Measurements from ENCODE around the gene DHX58. TPM values are rescaled to one million over a fixed set of nuclear protein-coding genes. Genes with fewer than 3 reads are reported as not detected.

DHX58 gene
- total RNA-seq, 1 donor from 2014 or later = 2.3 TPM

DNA sequence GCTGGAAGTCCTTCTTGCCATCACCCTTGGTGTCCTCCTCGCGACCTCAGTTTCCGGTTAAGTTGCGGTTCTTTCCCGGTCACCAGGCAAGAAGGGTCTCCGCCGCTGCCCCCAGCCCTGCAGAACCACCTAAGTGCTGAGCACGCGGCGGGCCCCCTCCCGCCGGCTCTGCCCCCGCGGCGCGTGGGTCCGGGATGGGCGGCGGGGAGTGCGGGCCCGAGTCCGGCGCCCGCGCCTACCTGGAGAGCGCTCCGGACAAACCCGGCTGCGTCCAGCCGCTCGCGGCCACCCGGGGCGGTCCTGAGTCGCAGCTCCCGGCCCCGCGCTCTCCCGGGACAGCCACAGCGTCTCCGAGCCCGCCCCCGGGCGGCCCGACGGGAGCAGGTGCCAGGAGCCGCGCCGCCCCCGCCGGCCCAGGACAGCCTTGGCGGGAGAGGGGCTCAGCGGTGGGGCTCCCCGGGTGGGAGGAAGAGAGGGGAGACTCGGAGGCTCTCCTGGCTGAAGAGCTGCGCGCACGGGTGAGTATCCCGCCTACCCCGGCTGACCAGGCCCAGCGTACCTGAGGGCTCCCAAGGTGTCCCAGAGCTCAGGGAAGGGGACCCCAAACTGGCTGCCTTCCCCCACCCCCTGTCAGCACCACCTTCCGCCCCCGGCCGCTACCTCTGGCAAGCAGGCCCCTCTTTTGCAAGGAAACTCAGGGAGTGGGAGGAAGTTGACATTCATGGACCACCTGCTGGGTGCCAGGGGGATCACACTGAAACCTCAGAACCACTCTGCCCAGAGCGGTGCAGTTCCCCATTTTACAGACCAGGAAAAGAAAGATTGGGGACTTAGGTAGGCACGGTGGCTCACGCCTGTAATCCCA, 40.0 kb downstream of the DHX58 start:
- Mint-ChIP-seq H3K27ac (ENCODE audit: unreplicated experiment) (no peak overlapping the region), H3K36me3 (ENCODE audit: unreplicated experiment) (no peaks in the 10 kb centered on the region), H3K9me3 (ENCODE audit: unreplicated experiment) (no peaks in the 10 kb centered on the region), H3K27me3 (ENCODE audit: unreplicated experiment) (peaks cover 23% of the 10 kb centered on the region), H3K4me1 (ENCODE audit: unreplicated experiment) (peaks cover 3% of the 10 kb centered on the region), H3K4me3 (ENCODE audit: unreplicated experiment) (no peak overlapping the region)
- no peak for DNase-seq (ENCODE audit: extremely low spot score, unreplicated experiment)
- TF ChIP-seq CTCF (IDR thresholded peaks at IDR 0.05) = no peak

DNA sequence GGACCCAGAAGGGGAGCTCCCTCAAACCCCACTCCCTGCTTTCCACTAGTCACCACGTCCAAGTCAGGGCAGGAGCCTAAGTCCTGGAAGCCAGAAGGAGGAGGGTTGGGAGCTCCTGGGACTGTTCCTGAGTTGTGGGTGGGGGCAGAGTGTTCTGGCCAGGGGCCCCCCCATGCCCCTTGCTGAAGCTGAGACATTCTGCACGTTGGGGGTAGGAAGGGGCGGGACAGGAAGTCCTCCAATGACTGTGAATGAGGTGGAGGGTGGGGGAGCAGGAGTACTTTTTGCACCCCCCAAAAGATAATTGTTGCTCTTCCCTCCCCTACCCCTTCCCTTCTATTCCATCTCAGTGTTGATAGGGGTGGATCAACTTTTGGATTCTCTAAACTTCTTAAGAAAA, 40.7 kb downstream of the DHX58 start:
- no peak overlapping the region for H3K27ac Mint-ChIP-seq (ENCODE audit: unreplicated experiment)
- H3K4me3 Mint-ChIP-seq (ENCODE audit: unreplicated experiment) = peak overlapping the region; percentile 14
- no peaks in the 10 kb centered on the region for H3K36me3 Mint-ChIP-seq (ENCODE audit: unreplicated experiment)
- H3K9me3 Mint-ChIP-seq (ENCODE audit: unreplicated experiment) = no peaks in the 10 kb centered on the region
- H3K27me3 Mint-ChIP-seq (ENCODE audit: unreplicated experiment) = peaks cover 23% of the 10 kb centered on the region
- peaks cover 3% of the 10 kb centered on the region for H3K4me1 Mint-ChIP-seq (ENCODE audit: unreplicated experiment)
- no peak for DNase-seq (ENCODE audit: extremely low spot score, unreplicated experiment)
- TF ChIP-seq CTCF (IDR thresholded peaks at IDR 0.05) = no peak

DNA sequence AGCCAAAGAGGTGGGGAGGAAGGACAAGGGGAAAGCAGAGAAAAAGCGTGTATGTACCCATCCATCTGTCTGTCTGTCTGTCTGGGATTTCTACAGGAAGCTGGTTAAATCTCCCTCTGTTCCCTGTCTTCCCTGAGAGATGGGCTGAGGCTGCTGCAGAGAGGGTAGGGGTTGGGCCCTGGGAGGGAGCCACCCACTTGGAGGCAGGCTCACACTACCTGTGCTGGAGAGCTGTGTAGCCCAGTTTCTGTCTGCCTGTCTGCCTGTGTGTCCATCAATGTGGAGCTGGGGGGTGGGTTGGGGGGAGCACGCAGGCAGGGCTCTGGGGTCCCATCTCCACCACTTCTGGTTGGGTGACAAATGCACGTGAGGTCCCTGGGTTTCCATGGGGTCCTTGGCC, 43.5 kb downstream of the DHX58 start:
- Mint-ChIP-seq H3K27ac (ENCODE audit: unreplicated experiment) (no peak overlapping the region), H3K9me3 (ENCODE audit: unreplicated experiment) (no peaks in the 10 kb centered on the region), H3K36me3 (ENCODE audit: unreplicated experiment) (no peaks in the 10 kb centered on the region), H3K4me3 (ENCODE audit: unreplicated experiment) (no peak overlapping the region), H3K27me3 (ENCODE audit: unreplicated experiment) (peaks cover 22% of the 10 kb centered on the region), H3K4me1 (ENCODE audit: unreplicated experiment) (peaks cover 3% of the 10 kb centered on the region)
- no peak for TF ChIP-seq CTCF (IDR thresholded peaks at IDR 0.05)
- DNase-seq (ENCODE audit: extremely low spot score, unreplicated experiment) = no peak

- Mint-ChIP-seq H3K27ac (ENCODE audit: unreplicated experiment) (no peak overlapping the region), H3K27me3 (ENCODE audit: unreplicated experiment) (peaks cover 10% of the 10 kb centered on the region), H3K4me1 (ENCODE audit: unreplicated experiment) (peaks cover 4% of the 10 kb centered on the region), H3K4me3 (ENCODE audit: unreplicated experiment) (no peak overlapping the region), H3K9me3 (ENCODE audit: unreplicated experiment) (no peaks in the 10 kb centered on the region), H3K36me3 (ENCODE audit: unreplicated experiment) (no peaks in the 10 kb centered on the region)
- DNase-seq (ENCODE audit: extremely low spot score, unreplicated experiment) = no peak
- peak; percentile 80 for TF ChIP-seq CTCF (IDR thresholded peaks at IDR 0.05)
Measured at GRCh38 chr17:42067371-42068091, 45.0 kb downstream of the DHX58 start.

DNA sequence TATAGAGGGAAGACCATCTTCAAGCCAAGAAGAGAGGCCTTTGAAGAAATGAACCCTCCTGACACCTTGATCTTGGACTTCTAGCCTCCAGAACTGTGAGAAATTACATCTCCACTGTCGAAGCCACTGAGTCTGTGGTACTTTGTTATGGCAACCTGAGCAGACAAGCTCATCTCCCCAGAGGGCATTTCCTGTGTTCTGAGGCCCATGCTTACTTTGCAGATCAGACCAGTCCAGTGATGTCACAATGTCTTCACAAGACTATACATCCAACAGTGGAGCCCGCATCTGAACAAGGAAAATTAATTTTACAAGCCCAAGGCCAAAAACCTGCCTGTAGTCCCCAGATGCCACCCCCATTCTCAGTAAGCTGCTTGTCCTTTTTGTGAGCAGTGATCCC, 47.3 kb downstream of the DHX58 start:
- no peaks in the 10 kb centered on the region for H3K27me3 Mint-ChIP-seq (ENCODE audit: unreplicated experiment)
- no peak overlapping the region for H3K27ac Mint-ChIP-seq (ENCODE audit: unreplicated experiment)
- no peaks in the 10 kb centered on the region for H3K36me3 Mint-ChIP-seq (ENCODE audit: unreplicated experiment)

More for the DNA sequence above, 47.3 kb downstream of the DHX58 start:
- peaks cover 2% of the 10 kb centered on the region for H3K4me1 Mint-ChIP-seq (ENCODE audit: unreplicated experiment)
- H3K9me3 Mint-ChIP-seq (ENCODE audit: unreplicated experiment) = no peaks in the 10 kb centered on the region
- TF ChIP-seq CTCF (IDR thresholded peaks at IDR 0.05) = no peak
- no peak overlapping the region for H3K4me3 Mint-ChIP-seq (ENCODE audit: unreplicated experiment)
- DNase-seq (ENCODE audit: extremely low spot score, unreplicated experiment) = no peak

All from osteocyte (in vitro differentiated cells).